ENCODE results near the gene SPAG5. TPM values are rescaled to one million over a fixed set of nuclear protein-coding genes. Genes with fewer than 3 reads are reported as not detected.

Gene SPAG5
- total and polyA plus RNA-seq, 9 of the 15 experiments (the other 6 are each of a cell fraction or from before 2014, with no cell fraction given), result 94.4 to 286 (median 151) TPM

- TF ChIP-seq E2F8 (IDR thresholded peaks at IDR 0.05; ENCODE audit: low read depth, partially characterized antibody) (peak; percentile 33), TOE1 (IDR thresholded peaks at IDR 0.05; ENCODE audit: borderline replicate concordance) (no peak), TOE1 (CRISPR knock-in tag; IDR thresholded peaks at IDR 0.05; ENCODE audit: borderline replicate concordance, low read depth) (no peak), KAT8 (IDR thresholded peaks at IDR 0.05; ENCODE audit: low read depth) (no peak), GABPB2 (CRISPR knock-in tag; conservative IDR thresholded peaks at IDR 0.05) (no peak), PYGO2 (tag; IDR thresholded peaks at IDR 0.05) (no peak), ATF6 (CRISPR knock-in tag; IDR thresholded peaks at IDR 0.05) (no peak), ZNF561 (CRISPR knock-in tag; conservative IDR thresholded peaks at IDR 0.05) (no peak), FOXK2 (conservative IDR thresholded peaks at IDR 0.05 in 1 of 2, IDR thresholded peaks at IDR 0.05 in 1 of 2; ENCODE audit: low read depth in 2 of 2) (peak; percentile 31; a peak in 2 of 4 replicates), STAT6 (CRISPR knock-in tag; IDR thresholded peaks at IDR 0.05) (no peak), ZNF224 (CRISPR knock-in tag; IDR thresholded peaks at IDR 0.05) (no peak), PRPF4 (IDR thresholded peaks at IDR 0.05; ENCODE audit: insufficient read depth, low read depth, low read length, poor library complexity, severe bottlenecking) (no peak), HMG20B (CRISPR knock-in tag; IDR thresholded peaks at IDR 0.05) (no peak), IRF2 (CRISPR knock-in tag; IDR thresholded peaks at IDR 0.05) (no peak), ZNF408 (CRISPR knock-in tag; IDR thresholded peaks at IDR 0.05; ENCODE audit: low read depth) (no peak), SMARCB1 (IDR thresholded peaks at IDR 0.05; ENCODE audit: insufficient read length, low read depth) (no peak), FOXK1 (CRISPR knock-in tag; IDR thresholded peaks at IDR 0.05; ENCODE audit: borderline replicate concordance) (no peak), RNF2 (IDR thresholded peaks at IDR 0.05) (no peak), EZH2 (IDR thresholded peaks at IDR 0.05; ENCODE audit: borderline replicate concordance, low read depth, low read length) (no peak), ETV5 (CRISPR knock-in tag; IDR thresholded peaks at IDR 0.05; ENCODE audit: low read depth) (no peak), EP300 (IDR thresholded peaks at IDR 0.05; ENCODE audit: low read length) (peak; percentile 28; the same call in 1 of the 2 replicates)
Measured at GRCh38 chr17:28576758-28577465, 21.9 kb downstream of the SPAG5 start, which contains the start of gene ALDOC (continued).

All from K562 (cell line).